A549 treated with DMSO at 1 μM for 4 hours (cell line): ENCODE data around the gene MYO18B. TPM values are rescaled to one million over a fixed set of nuclear protein-coding genes. Genes with fewer than 3 reads are reported as not detected.

Source experiments
- total RNA-seq: library from RNA; stranded (reverse); fragments of 200-300 nt; extraction: Qiagen RNA extraction; gene quantifications from 5 replicates; pipeline ENCODE4 v1.2.3, GENCODE V29; 2022; ENCODE audit warnings: low read depth

The MYO18B gene, protein sequence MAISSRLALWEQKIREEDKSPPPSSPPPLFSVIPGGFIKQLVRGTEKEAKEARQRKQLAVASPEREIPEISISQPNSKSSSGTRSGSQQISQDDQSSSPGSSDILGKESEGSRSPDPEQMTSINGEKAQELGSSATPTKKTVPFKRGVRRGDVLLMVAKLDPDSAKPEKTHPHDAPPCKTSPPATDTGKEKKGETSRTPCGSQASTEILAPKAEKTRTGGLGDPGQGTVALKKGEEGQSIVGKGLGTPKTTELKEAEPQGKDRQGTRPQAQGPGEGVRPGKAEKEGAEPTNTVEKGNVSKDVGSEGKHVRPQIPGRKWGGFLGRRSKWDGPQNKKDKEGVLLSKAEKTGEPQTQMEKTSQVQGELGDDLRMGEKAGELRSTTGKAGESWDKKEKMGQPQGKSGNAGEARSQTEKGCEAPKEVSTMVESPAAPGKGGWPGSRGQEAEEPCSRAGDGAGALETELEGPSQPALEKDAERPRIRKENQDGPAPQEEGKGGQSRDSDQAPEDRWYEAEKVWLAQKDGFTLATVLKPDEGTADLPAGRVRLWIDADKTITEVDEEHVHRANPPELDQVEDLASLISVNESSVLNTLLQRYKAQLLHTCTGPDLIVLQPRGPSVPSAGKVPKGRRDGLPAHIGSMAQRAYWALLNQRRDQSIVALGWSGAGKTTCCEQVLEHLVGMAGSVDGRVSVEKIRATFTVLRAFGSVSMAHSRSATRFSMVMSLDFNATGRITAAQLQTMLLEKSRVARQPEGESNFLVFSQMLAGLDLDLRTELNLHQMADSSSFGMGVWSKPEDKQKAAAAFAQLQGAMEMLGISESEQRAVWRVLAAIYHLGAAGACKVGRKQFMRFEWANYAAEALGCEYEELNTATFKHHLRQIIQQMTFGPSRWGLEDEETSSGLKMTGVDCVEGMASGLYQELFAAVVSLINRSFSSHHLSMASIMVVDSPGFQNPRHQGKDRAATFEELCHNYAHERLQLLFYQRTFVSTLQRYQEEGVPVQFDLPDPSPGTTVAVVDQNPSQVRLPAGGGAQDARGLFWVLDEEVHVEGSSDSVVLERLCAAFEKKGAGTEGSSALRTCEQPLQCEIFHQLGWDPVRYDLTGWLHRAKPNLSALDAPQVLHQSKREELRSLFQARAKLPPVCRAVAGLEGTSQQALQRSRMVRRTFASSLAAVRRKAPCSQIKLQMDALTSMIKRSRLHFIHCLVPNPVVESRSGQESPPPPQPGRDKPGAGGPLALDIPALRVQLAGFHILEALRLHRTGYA (N-terminal part only)
- 0.01 to 0.04 TPM (median 0.02 TPM) in 3 of 5 replicates, not detected in the others for total RNA-seq

GRCh38 chr22:25741692-25742626 lies at the start of gene MYO18B:
Gene MYO18B, plus strand, starts transcription at chr22:25742188. Its CDS starts 18,905 bp downstream, at chr22:25761093.

Other genes starting within 250 kb of the MYO18B start
- 3.4 to 4.6 TPM (median 4.1 TPM) in 5 replicates for gene GRK3, start 177.5 kb upstream of the MYO18B start, total RNA-seq